Osteoblast (primary cell): ENCODE measurements around the gene TIAM2. TPM values are rescaled to one million over a fixed set of nuclear protein-coding genes. Genes with fewer than 3 reads are reported as not detected.
A peak's percentile ranks its signal among the peaks of the same experiment; 100 is the strongest.

Experiments used
- DNase-seq: peaks from one replicate; pipeline ENCODE4 v3.0.0; 2011; ENCODE audit warnings: low spot score, mixed read lengths; ENCODE audit not compliant: insufficient read length; ENCODE audit errors: missing footprints
- H2AFZ ChIP-seq: 2 replicates; pipeline ENCODE4 v1.6.0; 2011; ENCODE audit warnings: mild to moderate bottlenecking, low read length
- H3K27ac ChIP-seq: 2 replicates; pipeline ENCODE4 v1.5.1; 2011; ENCODE audit warnings: mild to moderate bottlenecking, low read depth, low read length, moderate library complexity
- H3K27me3 ChIP-seq: 2 replicates; pipeline ENCODE4 v1.6.0; 2012; ENCODE audit warnings: mild to moderate bottlenecking, control low read depth, inconsistent platforms, low read length, moderate library complexity; ENCODE audit not compliant: insufficient read depth
- H3K36me3 ChIP-seq: 2 replicates; pipeline ENCODE4 v1.5.1; 2011; ENCODE audit warnings: mild to moderate bottlenecking, low read length, control low read depth, moderate library complexity; ENCODE audit not compliant: insufficient read depth
- H3K4me1 ChIP-seq: 2 replicates; pipeline ENCODE4 v1.5.1; 2011; ENCODE audit warnings: mild to moderate bottlenecking, low read length, control low read depth, moderate library complexity; ENCODE audit not compliant: insufficient read depth
- H3K4me2 ChIP-seq: 2 replicates; pipeline ENCODE4 v1.6.0; 2011; ENCODE audit warnings: mild to moderate bottlenecking, low read length; ENCODE audit not compliant: insufficient read depth
- H3K4me3 ChIP-seq: fragments of 200-600 bp; sonication (generic); 3 replicates; pipeline ENCODE4 v1.5.1; 2012; ENCODE audit warnings: mild to moderate bottlenecking, low read length, inconsistent platforms; ENCODE audit not compliant: insufficient read depth
- H3K79me2 ChIP-seq: 2 replicates; pipeline ENCODE4 v1.6.0; 2012; ENCODE audit warnings: mild to moderate bottlenecking, low read length, control low read depth, inconsistent platforms; ENCODE audit not compliant: insufficient read depth
- H3K9me3 ChIP-seq: 2 replicates; pipeline ENCODE4 v1.5.1; 2011; ENCODE audit warnings: low read depth, low read length, control low read depth
- H4K20me1 ChIP-seq: 2 replicates; pipeline ENCODE4 v1.6.0; 2012; ENCODE audit warnings: mild to moderate bottlenecking, low read length, control low read depth; ENCODE audit not compliant: insufficient read depth
- CTCF ChIP-seq: IDR thresholded peaks from 2 replicates; pipeline ENCODE4 v1.5.1; 2011; ENCODE audit warnings: mild to moderate bottlenecking, low read depth, low read length, moderate library complexity; ENCODE audit errors: extremely low read depth
- total RNA-seq: library from RNA; depleted of rRNA; stranded (reverse); fragments of >200 nt; gene quantifications from 2 replicates; pipeline ENCODE4 v1.2.3, GENCODE V29; 2012

The TIAM2 gene
- total RNA-seq, 1 donor = 31.8 TPM

- DNase-seq = no peak
- no peak overlapping the region for H3K27ac ChIP-seq
Measured at GRCh38 chr6:154991207-154991606, 3.9 kb upstream of the TIAM2 start.

GRCh38 chr6:154993026-154993425 is 2.1 kb upstream of the TIAM2 start:
- Histone ChIP-seq H2AFZ (no peak overlapping the region), H3K4me2 (no peak overlapping the region), H3K27ac (no peak overlapping the region), H3K36me3 (no peaks in the 10 kb centered on the region), H3K27me3 (no peaks in the 10 kb centered on the region), H3K4me3 (no peak overlapping the region), H3K4me1 (peaks cover 5% of the 10 kb centered on the region), H3K9me3 (no peaks in the 10 kb centered on the region), H3K79me2 (no peaks in the 10 kb centered on the region), H4K20me1 (peaks cover 3% of the 10 kb centered on the region)
- no peak for TF ChIP-seq CTCF
- DNase-seq = no peak

More at GRCh38 chr6:154991207-154991606, 3.9 kb upstream of the TIAM2 start:
- Histone ChIP-seq H3K4me3 (no peak overlapping the region), H3K4me1 (peaks cover 2% of the 10 kb centered on the region), H3K9me3 (no peaks in the 10 kb centered on the region), H3K36me3 (no peaks in the 10 kb centered on the region), H3K27me3 (no peaks in the 10 kb centered on the region), H3K79me2 (no peaks in the 10 kb centered on the region), H2AFZ (no peak overlapping the region), H4K20me1 (peaks cover 1% of the 10 kb centered on the region), H3K4me2 (no peak overlapping the region)
- TF ChIP-seq CTCF = no peak

- no peak overlapping the region for H3K4me3 ChIP-seq
- H4K20me1 ChIP-seq = peaks cover 3% of the 10 kb centered on the region
- peaks cover 5% of the 10 kb centered on the region for H3K4me1 ChIP-seq
- H2AFZ ChIP-seq = no peak overlapping the region
- no peak overlapping the region for H3K4me2 ChIP-seq
- no peaks in the 10 kb centered on the region for H3K36me3 ChIP-seq
- no peak overlapping the region for H3K27ac ChIP-seq
- no peaks in the 10 kb centered on the region for H3K27me3 ChIP-seq
- DNase-seq = no peak
- no peaks in the 10 kb centered on the region for H3K9me3 ChIP-seq
- no peak for TF ChIP-seq CTCF
- no peaks in the 10 kb centered on the region for H3K79me2 ChIP-seq
Measured at GRCh38 chr6:154993710-154994109, 1.4 kb upstream of the TIAM2 start.

GRCh38 chr6:154994836-154995253 is 270 bp upstream of the TIAM2 start:
- peaks cover 3% of the 10 kb centered on the region for H4K20me1 ChIP-seq
- H3K36me3 ChIP-seq = no peaks in the 10 kb centered on the region
- H3K4me3 ChIP-seq = peak overlapping the region; percentile 86
- peak overlapping the region; percentile 92 for H3K4me2 ChIP-seq
- TF ChIP-seq CTCF = no peak
- no peak overlapping the region for H2AFZ ChIP-seq
- H3K27me3 ChIP-seq = no peaks in the 10 kb centered on the region
- no peaks in the 10 kb centered on the region for H3K79me2 ChIP-seq
- DNase-seq = no peak
- peaks cover 5% of the 10 kb centered on the region for H3K4me1 ChIP-seq
- H3K9me3 ChIP-seq = no peaks in the 10 kb centered on the region
- H3K27ac ChIP-seq = no peak overlapping the region
